ENCODE results near the gene ACCSL. TPM values are rescaled to one million over a fixed set of nuclear protein-coding genes. Genes with fewer than 3 reads are reported as not detected.

ACCSL gene
- total RNA-seq, 2 donors from 2014 or later = not detected

- H3K9me3 ChIP-seq (ENCODE audit: control insufficient read depth, low read length) = no peaks in the 10 kb centered on the region
- no peaks in the 10 kb centered on the region for H3K36me3 ChIP-seq (ENCODE audit: control insufficient read depth, insufficient read depth, low read length)
- TF ChIP-seq, protein P1, sequence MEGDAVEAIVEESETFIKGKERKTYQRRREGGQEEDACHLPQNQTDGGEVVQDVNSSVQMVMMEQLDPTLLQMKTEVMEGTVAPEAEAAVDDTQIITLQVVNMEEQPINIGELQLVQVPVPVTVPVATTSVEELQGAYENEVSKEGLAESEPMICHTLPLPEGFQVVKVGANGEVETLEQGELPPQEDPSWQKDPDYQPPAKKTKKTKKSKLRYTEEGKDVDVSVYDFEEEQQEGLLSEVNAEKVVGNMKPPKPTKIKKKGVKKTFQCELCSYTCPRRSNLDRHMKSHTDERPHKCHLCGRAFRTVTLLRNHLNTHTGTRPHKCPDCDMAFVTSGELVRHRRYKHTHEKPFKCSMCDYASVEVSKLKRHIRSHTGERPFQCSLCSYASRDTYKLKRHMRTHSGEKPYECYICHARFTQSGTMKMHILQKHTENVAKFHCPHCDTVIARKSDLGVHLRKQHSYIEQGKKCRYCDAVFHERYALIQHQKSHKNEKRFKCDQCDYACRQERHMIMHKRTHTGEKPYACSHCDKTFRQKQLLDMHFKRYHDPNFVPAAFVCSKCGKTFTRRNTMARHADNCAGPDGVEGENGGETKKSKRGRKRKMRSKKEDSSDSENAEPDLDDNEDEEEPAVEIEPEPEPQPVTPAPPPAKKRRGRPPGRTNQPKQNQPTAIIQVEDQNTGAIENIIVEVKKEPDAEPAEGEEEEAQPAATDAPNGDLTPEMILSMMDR (conservative IDR thresholded peaks at IDR 0.05) = no peak
- no peak overlapping the region for H3K9ac ChIP-seq (ENCODE audit: extremely low read depth, low read length, poor library complexity, severe bottlenecking)
- Mint-ChIP-seq H3K36me3 (ENCODE audit: low read depth) (peaks cover 9% of the 10 kb centered on the region), H3K4me3 (no peak overlapping the region), H3K4me1 (peaks cover 3% of the 10 kb centered on the region), H3K27me3 (ENCODE audit: insufficient read depth) (no peaks in the 10 kb centered on the region), H3K27ac (no peak overlapping the region), H3K9me3 (no peaks in the 10 kb centered on the region)
- H3K4me1 ChIP-seq (ENCODE audit: control insufficient read depth, insufficient read depth, low read length) = no peaks in the 10 kb centered on the region
- H3K27ac ChIP-seq (ENCODE audit: low read depth, low read length) = no peak overlapping the region
- WGBS, 2 experiments (ENCODE audit: insufficient coverage in 1 of 2, insufficient read length in 1 of 2) = 84 to 93% methylated on average over 2 of the region's 2 CpGs
- H3K4me3 ChIP-seq (ENCODE audit: low read length) = no peak overlapping the region
- no peak for DNase-seq
- no peaks in the 10 kb centered on the region for H3K27me3 ChIP-seq (ENCODE audit: control insufficient read depth, insufficient read depth, low read length, poor library complexity, severe bottlenecking)
These were observed 53.3 kb downstream of the ACCSL start for GRCh38 chr11:44101098-44101497.

GRCh38 chr11:44104481-44105294 is 56.9 kb downstream of the ACCSL start:
- Histone ChIP-seq H3K27me3 (ENCODE audit: control insufficient read depth, insufficient read depth, low read length, poor library complexity, severe bottlenecking) (no peaks in the 10 kb centered on the region), H3K36me3 (ENCODE audit: control insufficient read depth, insufficient read depth, low read length) (peaks cover 18% of the 10 kb centered on the region), H3K4me3 (ENCODE audit: low read length) (no peak overlapping the region), H3K27ac (ENCODE audit: low read depth, low read length) (no peak overlapping the region), H3K9me3 (ENCODE audit: control insufficient read depth, low read length) (no peaks in the 10 kb centered on the region), H3K9ac (ENCODE audit: extremely low read depth, low read length, poor library complexity, severe bottlenecking) (no peak overlapping the region), H3K4me1 (ENCODE audit: control insufficient read depth, insufficient read depth, low read length) (no peaks in the 10 kb centered on the region)
- Mint-ChIP-seq H3K4me1 (no peaks in the 10 kb centered on the region), H3K36me3 (ENCODE audit: low read depth) (peaks cover 4% of the 10 kb centered on the region), H3K9me3 (no peaks in the 10 kb centered on the region), H3K27me3 (ENCODE audit: insufficient read depth) (no peaks in the 10 kb centered on the region), H3K4me3 (no peak overlapping the region), H3K27ac (no peak overlapping the region)
- WGBS, 2 experiments (ENCODE audit: insufficient coverage in 1 of 2, insufficient read length in 1 of 2) = 89 to 98% methylated on average over 2 to 4 of the region's 5 CpGs
- peak; percentile 73 for DNase-seq
- TF ChIP-seq, protein P1 (conservative IDR thresholded peaks at IDR 0.05) = peak; percentile 65

GRCh38 chr11:44108260-44108659 is 60.5 kb downstream of the ACCSL start:
- no peaks in the 10 kb centered on the region for H3K4me1 ChIP-seq (ENCODE audit: control insufficient read depth, insufficient read depth, low read length)
- H3K27ac ChIP-seq (ENCODE audit: low read depth, low read length) = no peak overlapping the region
- Mint-ChIP-seq H3K4me3 (no peak overlapping the region), H3K4me1 (peaks cover 1% of the 10 kb centered on the region), H3K36me3 (ENCODE audit: low read depth) (peaks cover 4% of the 10 kb centered on the region), H3K27ac (no peak overlapping the region), H3K27me3 (ENCODE audit: insufficient read depth) (no peaks in the 10 kb centered on the region), H3K9me3 (no peaks in the 10 kb centered on the region)
- no peaks in the 10 kb centered on the region for H3K9me3 ChIP-seq (ENCODE audit: control insufficient read depth, low read length)
- no peak overlapping the region for H3K9ac ChIP-seq (ENCODE audit: extremely low read depth, low read length, poor library complexity, severe bottlenecking)
- H3K27me3 ChIP-seq (ENCODE audit: control insufficient read depth, insufficient read depth, low read length, poor library complexity, severe bottlenecking) = no peaks in the 10 kb centered on the region
- WGBS, 2 experiments (ENCODE audit: insufficient coverage in 1 of 2, insufficient read length in 1 of 2) = 93 to 98% methylated on average over 6 of the region's 6 CpGs
- H3K36me3 ChIP-seq (ENCODE audit: control insufficient read depth, insufficient read depth, low read length) = peaks cover 26% of the 10 kb centered on the region
- no peak overlapping the region for H3K4me3 ChIP-seq (ENCODE audit: low read length)
- no peak for DNase-seq
- TF ChIP-seq, protein P1 (conservative IDR thresholded peaks at IDR 0.05) = no peak

Other genes with a start within 250 kb of the ACCSL start
- gene ALKBH3, start 167.2 kb upstream of the ACCSL start, total RNA-seq = 10 to 100 TPM in 1 of 2 donors, 1 to 10 TPM in 1; 9.3 to 13.9 TPM
- gene C11orf96, start 105.3 kb upstream of the ACCSL start, total RNA-seq = under 1 TPM in 1 of 2 donors, not detected in 1; 0.62 TPM
- 10 to 100 TPM; 10.6 to 16.6 TPM for gene ACCS, start 18.3 kb downstream of the ACCSL start, total RNA-seq
- gene EXT2, start 47.7 kb downstream of the ACCSL start, total RNA-seq = 10 to 100 TPM; 47.7 to 60.3 TPM